ENCODE measurements around the gene GPX5.

GPX5 gene

DNA sequence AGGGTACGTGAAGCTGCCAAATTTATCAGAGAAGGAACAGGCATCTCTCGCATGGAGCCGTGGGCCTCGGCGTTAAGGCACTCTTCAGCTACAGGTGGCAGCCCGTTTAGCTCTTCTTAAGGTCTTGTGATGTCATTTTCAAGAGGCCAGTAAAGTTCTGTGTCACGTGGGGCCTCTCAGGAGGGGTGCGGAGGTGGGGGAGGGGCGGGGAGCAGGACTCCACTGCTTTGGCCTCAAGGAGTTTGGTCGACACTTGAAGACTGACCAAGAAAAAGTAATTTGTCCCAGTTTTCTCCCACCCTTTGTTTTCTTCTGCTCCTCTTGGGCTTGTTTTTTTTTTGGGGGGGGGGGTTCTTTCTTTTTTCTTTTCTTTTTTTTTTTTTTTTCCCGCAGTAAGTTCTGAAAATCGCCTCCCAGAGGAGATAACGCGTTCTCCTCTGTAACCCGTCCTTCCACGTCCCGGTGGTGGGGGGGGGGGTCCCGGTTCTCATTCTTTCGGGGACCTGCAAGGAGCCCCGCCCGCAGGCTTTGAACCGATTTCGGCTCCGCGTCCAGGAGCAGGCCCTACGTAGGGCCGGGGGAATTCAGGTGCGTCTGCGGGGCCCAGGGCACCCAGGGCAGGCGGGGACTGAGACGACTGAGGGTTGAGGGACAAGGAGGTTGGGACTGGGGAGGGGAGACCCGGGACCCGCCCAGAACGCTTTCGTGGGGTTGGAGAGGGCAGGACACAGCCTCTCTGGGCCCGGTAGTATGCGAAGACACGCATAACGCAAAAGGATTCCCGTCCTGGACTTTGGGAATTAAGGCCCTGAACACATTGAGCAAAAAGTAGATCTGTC, 36.1 kb upstream of the GPX5 start (continued):
- TF ChIP-seq SCRT2 (tag by site-specific recombination; IDR thresholded peaks at IDR 0.05) (peak; percentile 99), ZNF121 (tag by site-specific recombination; IDR thresholded peaks at IDR 0.05) (no peak), ZNF335 (tag by site-specific recombination; conservative IDR thresholded peaks at IDR 0.05) (peak; percentile 62), YY1 (tag by site-specific recombination; IDR thresholded peaks at IDR 0.05) (no peak), ZNF629 (tag by site-specific recombination; IDR thresholded peaks at IDR 0.05) (peak; percentile 92), ZBTB1 (tag by site-specific recombination; IDR thresholded peaks at IDR 0.05) (no peak), ZNF514 (tag by site-specific recombination; IDR thresholded peaks at IDR 0.05) (no peak), ZNF37A (tag by site-specific recombination; IDR thresholded peaks at IDR 0.05) (no peak), ZNF473 (tag by site-specific recombination; IDR thresholded peaks at IDR 0.05) (no peak), ZSCAN30 (tag by site-specific recombination; IDR thresholded peaks at IDR 0.05) (no peak), ZNF521 (tag by site-specific recombination; IDR thresholded peaks at IDR 0.05) (no peak), KLF1 (tag by site-specific recombination; IDR thresholded peaks at IDR 0.05) (no peak), ZNF366 (tag by site-specific recombination; conservative IDR thresholded peaks at IDR 0.05) (no peak), ZNF677 (tag by site-specific recombination; IDR thresholded peaks at IDR 0.05) (no peak), ZNF747 (tag by site-specific recombination; IDR thresholded peaks at IDR 0.05) (no peak), BCL11A (tag by site-specific recombination; IDR thresholded peaks at IDR 0.05; ENCODE audit: low read depth) (no peak), ZNF274 (IDR thresholded peaks at IDR 0.05; ENCODE audit: low read length) (no peak), ZNF274 (tag by site-specific recombination; IDR thresholded peaks at IDR 0.05; ENCODE audit: borderline replicate concordance) (no peak), ZBTB17 (tag by site-specific recombination; IDR thresholded peaks at IDR 0.05) (peak; percentile 4; the same call in 1 of the 2 replicates), ZNF350 (tag by site-specific recombination; IDR thresholded peaks at IDR 0.05) (no peak), ZIC2 (tag by site-specific recombination; IDR thresholded peaks at IDR 0.05) (peak; percentile 37; the same call in 1 of the 2 replicates), OVOL3 (tag by site-specific recombination; IDR thresholded peaks at IDR 0.05) (no peak), SP7 (tag by site-specific recombination; IDR thresholded peaks at IDR 0.05) (0 out of 2 replicates have a peak, but pooled peaks have one; percentile 26), ZNF501 (tag by site-specific recombination; IDR thresholded peaks at IDR 0.05) (no peak), GFI1B (tag by site-specific recombination; IDR thresholded peaks at IDR 0.05) (no peak), ZNF19 (tag by site-specific recombination; IDR thresholded peaks at IDR 0.05; ENCODE audit: low read depth) (no peak), ZNF830 (tag by site-specific recombination; IDR thresholded peaks at IDR 0.05; ENCODE audit: low read depth) (no peak), ZNF776 (tag by site-specific recombination; IDR thresholded peaks at IDR 0.05; ENCODE audit: borderline replicate concordance) (no peak)
- TF ChIP-seq, protein P1, sequence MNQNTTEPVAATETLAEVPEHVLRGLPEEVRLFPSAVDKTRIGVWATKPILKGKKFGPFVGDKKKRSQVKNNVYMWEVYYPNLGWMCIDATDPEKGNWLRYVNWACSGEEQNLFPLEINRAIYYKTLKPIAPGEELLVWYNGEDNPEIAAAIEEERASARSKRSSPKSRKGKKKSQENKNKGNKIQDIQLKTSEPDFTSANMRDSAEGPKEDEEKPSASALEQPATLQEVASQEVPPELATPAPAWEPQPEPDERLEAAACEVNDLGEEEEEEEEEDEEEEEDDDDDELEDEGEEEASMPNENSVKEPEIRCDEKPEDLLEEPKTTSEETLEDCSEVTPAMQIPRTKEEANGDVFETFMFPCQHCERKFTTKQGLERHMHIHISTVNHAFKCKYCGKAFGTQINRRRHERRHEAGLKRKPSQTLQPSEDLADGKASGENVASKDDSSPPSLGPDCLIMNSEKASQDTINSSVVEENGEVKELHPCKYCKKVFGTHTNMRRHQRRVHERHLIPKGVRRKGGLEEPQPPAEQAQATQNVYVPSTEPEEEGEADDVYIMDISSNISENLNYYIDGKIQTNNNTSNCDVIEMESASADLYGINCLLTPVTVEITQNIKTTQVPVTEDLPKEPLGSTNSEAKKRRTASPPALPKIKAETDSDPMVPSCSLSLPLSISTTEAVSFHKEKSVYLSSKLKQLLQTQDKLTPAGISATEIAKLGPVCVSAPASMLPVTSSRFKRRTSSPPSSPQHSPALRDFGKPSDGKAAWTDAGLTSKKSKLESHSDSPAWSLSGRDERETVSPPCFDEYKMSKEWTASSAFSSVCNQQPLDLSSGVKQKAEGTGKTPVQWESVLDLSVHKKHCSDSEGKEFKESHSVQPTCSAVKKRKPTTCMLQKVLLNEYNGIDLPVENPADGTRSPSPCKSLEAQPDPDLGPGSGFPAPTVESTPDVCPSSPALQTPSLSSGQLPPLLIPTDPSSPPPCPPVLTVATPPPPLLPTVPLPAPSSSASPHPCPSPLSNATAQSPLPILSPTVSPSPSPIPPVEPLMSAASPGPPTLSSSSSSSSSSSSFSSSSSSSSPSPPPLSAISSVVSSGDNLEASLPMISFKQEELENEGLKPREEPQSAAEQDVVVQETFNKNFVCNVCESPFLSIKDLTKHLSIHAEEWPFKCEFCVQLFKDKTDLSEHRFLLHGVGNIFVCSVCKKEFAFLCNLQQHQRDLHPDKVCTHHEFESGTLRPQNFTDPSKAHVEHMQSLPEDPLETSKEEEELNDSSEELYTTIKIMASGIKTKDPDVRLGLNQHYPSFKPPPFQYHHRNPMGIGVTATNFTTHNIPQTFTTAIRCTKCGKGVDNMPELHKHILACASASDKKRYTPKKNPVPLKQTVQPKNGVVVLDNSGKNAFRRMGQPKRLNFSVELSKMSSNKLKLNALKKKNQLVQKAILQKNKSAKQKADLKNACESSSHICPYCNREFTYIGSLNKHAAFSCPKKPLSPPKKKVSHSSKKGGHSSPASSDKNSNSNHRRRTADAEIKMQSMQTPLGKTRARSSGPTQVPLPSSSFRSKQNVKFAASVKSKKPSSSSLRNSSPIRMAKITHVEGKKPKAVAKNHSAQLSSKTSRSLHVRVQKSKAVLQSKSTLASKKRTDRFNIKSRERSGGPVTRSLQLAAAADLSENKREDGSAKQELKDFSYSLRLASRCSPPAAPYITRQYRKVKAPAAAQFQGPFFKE (tag by site-specific recombination; IDR thresholded peaks at IDR 0.05; ENCODE audit: borderline replicate concordance), result no peak
- TF ChIP-seq, protein P2, sequence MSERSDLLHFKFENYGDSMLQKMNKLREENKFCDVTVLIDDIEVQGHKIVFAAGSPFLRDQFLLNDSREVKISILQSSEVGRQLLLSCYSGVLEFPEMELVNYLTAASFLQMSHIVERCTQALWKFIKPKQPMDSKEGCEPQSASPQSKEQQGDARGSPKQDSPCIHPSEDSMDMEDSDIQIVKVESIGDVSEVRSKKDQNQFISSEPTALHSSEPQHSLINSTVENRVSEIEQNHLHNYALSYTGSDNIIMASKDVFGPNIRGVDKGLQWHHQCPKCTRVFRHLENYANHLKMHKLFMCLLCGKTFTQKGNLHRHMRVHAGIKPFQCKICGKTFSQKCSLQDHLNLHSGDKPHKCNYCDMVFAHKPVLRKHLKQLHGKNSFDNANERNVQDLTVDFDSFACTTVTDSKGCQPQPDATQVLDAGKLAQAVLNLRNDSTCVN (tag by site-specific recombination; optimal IDR thresholded peaks at IDR 0.05), result no peak
- TF ChIP-seq, protein P3, sequence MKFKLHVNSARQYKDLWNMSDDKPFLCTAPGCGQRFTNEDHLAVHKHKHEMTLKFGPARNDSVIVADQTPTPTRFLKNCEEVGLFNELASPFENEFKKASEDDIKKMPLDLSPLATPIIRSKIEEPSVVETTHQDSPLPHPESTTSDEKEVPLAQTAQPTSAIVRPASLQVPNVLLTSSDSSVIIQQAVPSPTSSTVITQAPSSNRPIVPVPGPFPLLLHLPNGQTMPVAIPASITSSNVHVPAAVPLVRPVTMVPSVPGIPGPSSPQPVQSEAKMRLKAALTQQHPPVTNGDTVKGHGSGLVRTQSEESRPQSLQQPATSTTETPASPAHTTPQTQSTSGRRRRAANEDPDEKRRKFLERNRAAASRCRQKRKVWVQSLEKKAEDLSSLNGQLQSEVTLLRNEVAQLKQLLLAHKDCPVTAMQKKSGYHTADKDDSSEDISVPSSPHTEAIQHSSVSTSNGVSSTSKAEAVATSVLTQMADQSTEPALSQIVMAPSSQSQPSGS (tag by site-specific recombination; IDR thresholded peaks at IDR 0.05; ENCODE audit: low read depth), result peak; percentile 76
- TF ChIP-seq, protein P4, sequence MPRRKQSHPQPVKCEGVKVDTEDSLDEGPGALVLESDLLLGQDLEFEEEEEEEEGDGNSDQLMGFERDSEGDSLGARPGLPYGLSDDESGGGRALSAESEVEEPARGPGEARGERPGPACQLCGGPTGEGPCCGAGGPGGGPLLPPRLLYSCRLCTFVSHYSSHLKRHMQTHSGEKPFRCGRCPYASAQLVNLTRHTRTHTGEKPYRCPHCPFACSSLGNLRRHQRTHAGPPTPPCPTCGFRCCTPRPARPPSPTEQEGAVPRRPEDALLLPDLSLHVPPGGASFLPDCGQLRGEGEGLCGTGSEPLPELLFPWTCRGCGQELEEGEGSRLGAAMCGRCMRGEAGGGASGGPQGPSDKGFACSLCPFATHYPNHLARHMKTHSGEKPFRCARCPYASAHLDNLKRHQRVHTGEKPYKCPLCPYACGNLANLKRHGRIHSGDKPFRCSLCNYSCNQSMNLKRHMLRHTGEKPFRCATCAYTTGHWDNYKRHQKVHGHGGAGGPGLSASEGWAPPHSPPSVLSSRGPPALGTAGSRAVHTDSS (tag by site-specific recombination; IDR thresholded peaks at IDR 0.05), result no peak

Measured in HEK293 (cell line).